ENCODE data around the gene PCBD2.
"Not testable (repeated sequence)": the region's sequence is repeated elsewhere in the genome, so short reads cannot be mapped to it uniquely, and the experiment has no call there.

The PCBD2 gene

GRCh38 chr5:134910752-134911151 is 5.8 kb downstream of the PCBD2 start:
- not testable (repeated sequence) for DNase-seq

GRCh38 chr5:134911285-134912206 is 6.6 kb downstream of the PCBD2 start:
- no peak for DNase-seq

GRCh38 chr5:134913254-134913653 is 8.3 kb downstream of the PCBD2 start:
- DNase-seq: no peak

GRCh38 chr5:134913795-134914194 is 8.9 kb downstream of the PCBD2 start:
- no peak for DNase-seq

GRCh38 chr5:134917070-134917815 is 12.3 kb downstream of the PCBD2 start:
- peak in 1 of 2 experiments; percentile 16 for DNase-seq

GRCh38 chr5:134918861-134919260 is 13.9 kb downstream of the PCBD2 start:
- no peak for DNase-seq

GRCh38 chr5:134920848-134921575 is 16.1 kb downstream of the PCBD2 start:
- DNase-seq: no peak

GRCh38 chr5:134932508-134932907 is 27.6 kb downstream of the PCBD2 start:
- DNase-seq: no peak

- DNase-seq: no peak
Observed at GRCh38 chr5:134934202-134934601, 29.3 kb downstream of the PCBD2 start.

GRCh38 chr5:134935711-134936602 is 31.0 kb downstream of the PCBD2 start:
- DNase-seq: no peak

- no peak for DNase-seq
Observed at GRCh38 chr5:134937526-134937925, 32.6 kb downstream of the PCBD2 start.

GRCh38 chr5:134938030-134938429 is 33.1 kb downstream of the PCBD2 start:
- DNase-seq: no peak

- DNase-seq: no peak
Observed at GRCh38 chr5:134939500-134939899, 34.6 kb downstream of the PCBD2 start.

GRCh38 chr5:134943547-134943946 is 38.6 kb downstream of the PCBD2 start:
- DNase-seq: no peak

- no peak for DNase-seq
Observed at GRCh38 chr5:134944630-134945029, 39.7 kb downstream of the PCBD2 start.

GRCh38 chr5:134945041-134945440 is 40.1 kb downstream of the PCBD2 start:
- no peak for DNase-seq

- DNase-seq: no peak
Observed at GRCh38 chr5:134948911-134949310, 44.0 kb downstream of the PCBD2 start.

GRCh38 chr5:134949316-134949715 is 44.4 kb downstream of the PCBD2 start:
- no peak for DNase-seq

GRCh38 chr5:134957920-134958608 is 53.1 kb downstream of the PCBD2 start:
- DNase-seq: no peak

- DNase-seq: no peak
Observed at GRCh38 chr5:134958755-134959154, 53.8 kb downstream of the PCBD2 start.

GRCh38 chr5:134963098-134963497 is 58.2 kb downstream of the PCBD2 start:
- no peak for DNase-seq
